NCI-H2227 treated with DMSO at 0.1 percent for 48 hours (cell line): Measurements from ENCODE around the gene MAGED4B.
"Not testable (repeated sequence)": the region's sequence is repeated elsewhere in the genome, so short reads cannot be mapped to it uniquely, and the experiment has no call there.

Source experiments
- DNase-seq: peaks from one replicate; lab custom pipeline; 2025; lab: John Stamatoyannopoulos, UW

MAGED4B gene

GRCh38 chrX:52068666-52069640 lies at the start of gene MAGED4B:
Gene MAGED4B (minus strand): TSS chrX:52069183. CDS start chrX:52068172, 1,011 bp downstream.
- DNase-seq: not testable (repeated sequence)

- no peak for DNase-seq
Measured at GRCh38 chrX:52118262-52118661, 49.3 kb upstream of the MAGED4B start.

GRCh38 chrX:52082578-52082977 lies 13.6 kb upstream of the MAGED4B start:
- no peak for DNase-seq

- no peak for DNase-seq
Measured at GRCh38 chrX:52078131-52078530, 9.1 kb upstream of the MAGED4B start.

GRCh38 chrX:52042288-52042687 lies 26.7 kb downstream of the MAGED4B start:
- DNase-seq: not testable (repeated sequence)

- DNase-seq: no peak
Measured at GRCh38 chrX:52034211-52034610, 34.8 kb downstream of the MAGED4B start.

- no peak for DNase-seq
Measured at GRCh38 chrX:52031371-52031770, 37.6 kb downstream of the MAGED4B start.

GRCh38 chrX:52015794-52016193 lies 53.2 kb downstream of the MAGED4B start:
- no peak for DNase-seq
